HEK293 (cell line): ENCODE results near the gene CACNA1F.

Experiments
- ATF2 ChIP-seq: fragments of 450-650 bp; formaldehyde crosslinking; IDR thresholded peaks from 2 replicates; pipeline ENCODE4 v1.5.1; 2016; ENCODE audit warnings: missing biosample characterization, missing genetic modification characterization, low read depth
- GLI4 ChIP-seq: fragments of 450-650 bp; formaldehyde crosslinking; IDR thresholded peaks from 2 replicates; pipeline ENCODE4 v1.5.1; 2016; ENCODE audit warnings: missing biosample characterization, missing genetic modification characterization
- ZBTB7A ChIP-seq: fragments of 450-650 bp; formaldehyde crosslinking; IDR thresholded peaks from 2 replicates; pipeline ENCODE4 v1.5.1; 2016; ENCODE audit warnings: low read depth, missing biosample characterization, missing genetic modification characterization
- ZNF133 ChIP-seq: fragments of 450-650 bp; formaldehyde crosslinking; IDR thresholded peaks from 2 replicates; pipeline ENCODE4 v1.5.1; 2016; ENCODE audit warnings: missing biosample characterization, missing genetic modification characterization
- ZNF175 ChIP-seq: fragments of 450-650 bp; formaldehyde crosslinking; IDR thresholded peaks from 2 replicates; pipeline ENCODE4 v1.5.1; 2016; ENCODE audit warnings: missing biosample characterization, missing genetic modification characterization
- ZNF214 ChIP-seq: fragments of 450-650 bp; formaldehyde crosslinking; IDR thresholded peaks from 2 replicates; pipeline ENCODE4 v1.5.1; 2017; ENCODE audit warnings: missing biosample characterization, mild to moderate bottlenecking, missing genetic modification characterization, borderline replicate concordance
- ZNF221 ChIP-seq: fragments of 450-650 bp; formaldehyde crosslinking; IDR thresholded peaks from 2 replicates; pipeline ENCODE4 v1.5.1; 2017; ENCODE audit warnings: missing biosample characterization, missing genetic modification characterization, borderline replicate concordance
- ZNF416 ChIP-seq: fragments of 450-650 bp; formaldehyde crosslinking; IDR thresholded peaks from 2 replicates; pipeline ENCODE4 v1.5.1; 2016; ENCODE audit warnings: missing biosample characterization, missing genetic modification characterization
- ZNF596 ChIP-seq: fragments of 450-650 bp; IDR thresholded peaks from 2 replicates; pipeline ENCODE4 v1.5.0; 2018; ENCODE audit warnings: missing biosample characterization, mild to moderate bottlenecking, missing genetic modification characterization, moderate library complexity
- ZNF600 ChIP-seq: fragments of 450-650 bp; formaldehyde crosslinking; IDR thresholded peaks from 2 replicates; pipeline ENCODE4 v1.5.1; 2016; ENCODE audit warnings: missing biosample characterization, missing genetic modification characterization
- TF ChIP-seq, protein P1 (sequence below): fragments of 450-650 bp; formaldehyde crosslinking; IDR thresholded peaks from 2 replicates; pipeline ENCODE4 v1.5.1; 2016; ENCODE audit warnings: missing biosample characterization, missing genetic modification characterization
- TF ChIP-seq, protein P2 (sequence below): fragments of 450-650 bp; formaldehyde crosslinking; IDR thresholded peaks from 2 replicates; pipeline ENCODE4 v1.5.1; 2016; ENCODE audit warnings: missing biosample characterization, missing genetic modification characterization
- TF ChIP-seq, protein P3 (sequence below): fragments of 450-650 bp; formaldehyde crosslinking; IDR thresholded peaks from 2 replicates; pipeline ENCODE4 v1.5.1; 2016; ENCODE audit warnings: missing biosample characterization, missing genetic modification characterization

DNA sequence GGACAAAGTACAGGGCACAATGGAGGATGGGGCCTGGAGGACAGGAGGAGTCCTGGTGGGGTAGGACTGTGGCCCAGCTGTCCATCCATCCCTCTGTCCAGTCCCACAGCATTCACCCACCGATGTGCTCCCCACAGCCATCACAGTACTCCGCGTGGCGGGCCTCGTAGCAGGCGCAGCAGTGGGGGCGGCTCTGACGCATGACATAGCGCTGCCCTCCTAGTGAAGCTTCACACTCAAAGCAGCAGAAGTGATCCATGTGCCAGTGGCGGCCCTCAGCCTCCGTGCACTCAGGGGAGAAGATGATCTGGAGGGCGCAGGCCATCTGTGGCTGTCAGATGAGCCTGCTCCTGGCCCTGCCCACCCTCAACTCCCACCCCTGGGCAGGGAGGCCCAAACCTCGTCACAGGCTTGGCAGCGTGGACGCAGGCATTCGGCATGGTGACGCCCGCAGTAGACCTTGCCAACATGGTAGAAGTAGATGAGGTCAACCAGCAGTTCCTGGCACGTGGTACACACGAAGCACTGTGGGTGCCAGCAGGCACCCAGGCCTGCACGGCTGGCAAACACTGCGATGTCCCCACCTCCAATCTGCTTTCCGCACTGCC lies 55.2 kb downstream of the CACNA1F start:
- TF ChIP-seq, protein P1, sequence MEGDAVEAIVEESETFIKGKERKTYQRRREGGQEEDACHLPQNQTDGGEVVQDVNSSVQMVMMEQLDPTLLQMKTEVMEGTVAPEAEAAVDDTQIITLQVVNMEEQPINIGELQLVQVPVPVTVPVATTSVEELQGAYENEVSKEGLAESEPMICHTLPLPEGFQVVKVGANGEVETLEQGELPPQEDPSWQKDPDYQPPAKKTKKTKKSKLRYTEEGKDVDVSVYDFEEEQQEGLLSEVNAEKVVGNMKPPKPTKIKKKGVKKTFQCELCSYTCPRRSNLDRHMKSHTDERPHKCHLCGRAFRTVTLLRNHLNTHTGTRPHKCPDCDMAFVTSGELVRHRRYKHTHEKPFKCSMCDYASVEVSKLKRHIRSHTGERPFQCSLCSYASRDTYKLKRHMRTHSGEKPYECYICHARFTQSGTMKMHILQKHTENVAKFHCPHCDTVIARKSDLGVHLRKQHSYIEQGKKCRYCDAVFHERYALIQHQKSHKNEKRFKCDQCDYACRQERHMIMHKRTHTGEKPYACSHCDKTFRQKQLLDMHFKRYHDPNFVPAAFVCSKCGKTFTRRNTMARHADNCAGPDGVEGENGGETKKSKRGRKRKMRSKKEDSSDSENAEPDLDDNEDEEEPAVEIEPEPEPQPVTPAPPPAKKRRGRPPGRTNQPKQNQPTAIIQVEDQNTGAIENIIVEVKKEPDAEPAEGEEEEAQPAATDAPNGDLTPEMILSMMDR (tag by site-specific recombination), result no peak; the same call in 1 of the 2 replicates
- no peak for TF ChIP-seq ZNF416 (tag by site-specific recombination)
- TF ChIP-seq, protein P2, sequence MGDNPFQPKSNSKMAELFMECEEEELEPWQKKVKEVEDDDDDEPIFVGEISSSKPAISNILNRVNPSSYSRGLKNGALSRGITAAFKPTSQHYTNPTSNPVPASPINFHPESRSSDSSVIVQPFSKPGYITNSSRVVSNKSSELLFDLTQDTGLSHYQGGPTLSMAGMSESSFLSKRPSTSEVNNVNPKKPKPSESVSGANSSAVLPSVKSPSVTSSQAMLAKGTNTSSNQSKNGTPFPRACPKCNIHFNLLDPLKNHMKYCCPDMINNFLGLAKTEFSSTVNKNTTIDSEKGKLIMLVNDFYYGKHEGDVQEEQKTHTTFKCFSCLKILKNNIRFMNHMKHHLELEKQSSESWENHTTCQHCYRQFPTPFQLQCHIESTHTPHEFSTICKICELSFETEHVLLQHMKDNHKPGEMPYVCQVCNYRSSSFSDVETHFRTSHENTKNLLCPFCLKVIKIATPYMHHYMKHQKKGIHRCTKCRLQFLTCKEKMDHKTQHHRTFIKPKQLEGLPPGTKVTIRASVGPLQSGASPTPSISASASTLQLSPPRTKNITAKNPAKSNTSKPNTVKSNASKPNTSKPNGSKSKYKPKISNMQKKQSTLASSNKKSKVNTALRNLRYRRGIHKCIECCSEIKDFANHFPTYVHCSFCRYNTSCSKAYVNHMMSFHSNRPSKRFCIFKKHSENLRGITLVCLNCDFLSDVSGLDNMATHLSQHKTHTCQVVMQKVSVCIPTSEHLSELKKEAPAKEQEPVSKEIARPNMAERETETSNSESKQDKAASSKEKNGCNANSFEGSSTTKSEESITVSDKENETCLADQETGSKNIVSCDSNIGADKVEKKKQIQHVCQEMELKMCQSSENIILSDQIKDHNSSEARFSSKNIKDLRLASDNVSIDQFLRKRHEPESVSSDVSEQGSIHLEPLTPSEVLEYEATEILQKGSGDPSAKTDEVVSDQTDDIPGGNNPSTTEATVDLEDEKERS (tag by site-specific recombination), result no peak
- TF ChIP-seq ATF2 (tag by site-specific recombination), result no peak
- no peak for TF ChIP-seq ZBTB7A (tag by site-specific recombination)
- no peak for TF ChIP-seq ZNF221 (tag by site-specific recombination)
- TF ChIP-seq, protein P3, sequence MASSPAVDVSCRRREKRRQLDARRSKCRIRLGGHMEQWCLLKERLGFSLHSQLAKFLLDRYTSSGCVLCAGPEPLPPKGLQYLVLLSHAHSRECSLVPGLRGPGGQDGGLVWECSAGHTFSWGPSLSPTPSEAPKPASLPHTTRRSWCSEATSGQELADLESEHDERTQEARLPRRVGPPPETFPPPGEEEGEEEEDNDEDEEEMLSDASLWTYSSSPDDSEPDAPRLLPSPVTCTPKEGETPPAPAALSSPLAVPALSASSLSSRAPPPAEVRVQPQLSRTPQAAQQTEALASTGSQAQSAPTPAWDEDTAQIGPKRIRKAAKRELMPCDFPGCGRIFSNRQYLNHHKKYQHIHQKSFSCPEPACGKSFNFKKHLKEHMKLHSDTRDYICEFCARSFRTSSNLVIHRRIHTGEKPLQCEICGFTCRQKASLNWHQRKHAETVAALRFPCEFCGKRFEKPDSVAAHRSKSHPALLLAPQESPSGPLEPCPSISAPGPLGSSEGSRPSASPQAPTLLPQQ (tag by site-specific recombination), result no peak
- no peak for TF ChIP-seq ZNF133 (tag by site-specific recombination)
- TF ChIP-seq GLI4 (tag by site-specific recombination), result no peak
- no peak for TF ChIP-seq ZNF596 (tag by site-specific recombination)
- TF ChIP-seq ZNF600, result no peak
- TF ChIP-seq ZNF214, result no peak
- TF ChIP-seq ZNF175, result no peak
